Measurements from ENCODE around the gene PNPLA4. TPM values are rescaled to one million over a fixed set of nuclear protein-coding genes. Genes with fewer than 3 reads are reported as not detected.
A peak's percentile ranks its signal among the peaks of the same experiment; 100 is the strongest.

The PNPLA4 gene, protein sequence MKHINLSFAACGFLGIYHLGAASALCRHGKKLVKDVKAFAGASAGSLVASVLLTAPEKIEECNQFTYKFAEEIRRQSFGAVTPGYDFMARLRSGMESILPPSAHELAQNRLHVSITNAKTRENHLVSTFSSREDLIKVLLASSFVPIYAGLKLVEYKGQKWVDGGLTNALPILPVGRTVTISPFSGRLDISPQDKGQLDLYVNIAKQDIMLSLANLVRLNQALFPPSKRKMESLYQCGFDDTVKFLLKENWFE
- 8.6 TPM for total RNA-seq

DNA sequence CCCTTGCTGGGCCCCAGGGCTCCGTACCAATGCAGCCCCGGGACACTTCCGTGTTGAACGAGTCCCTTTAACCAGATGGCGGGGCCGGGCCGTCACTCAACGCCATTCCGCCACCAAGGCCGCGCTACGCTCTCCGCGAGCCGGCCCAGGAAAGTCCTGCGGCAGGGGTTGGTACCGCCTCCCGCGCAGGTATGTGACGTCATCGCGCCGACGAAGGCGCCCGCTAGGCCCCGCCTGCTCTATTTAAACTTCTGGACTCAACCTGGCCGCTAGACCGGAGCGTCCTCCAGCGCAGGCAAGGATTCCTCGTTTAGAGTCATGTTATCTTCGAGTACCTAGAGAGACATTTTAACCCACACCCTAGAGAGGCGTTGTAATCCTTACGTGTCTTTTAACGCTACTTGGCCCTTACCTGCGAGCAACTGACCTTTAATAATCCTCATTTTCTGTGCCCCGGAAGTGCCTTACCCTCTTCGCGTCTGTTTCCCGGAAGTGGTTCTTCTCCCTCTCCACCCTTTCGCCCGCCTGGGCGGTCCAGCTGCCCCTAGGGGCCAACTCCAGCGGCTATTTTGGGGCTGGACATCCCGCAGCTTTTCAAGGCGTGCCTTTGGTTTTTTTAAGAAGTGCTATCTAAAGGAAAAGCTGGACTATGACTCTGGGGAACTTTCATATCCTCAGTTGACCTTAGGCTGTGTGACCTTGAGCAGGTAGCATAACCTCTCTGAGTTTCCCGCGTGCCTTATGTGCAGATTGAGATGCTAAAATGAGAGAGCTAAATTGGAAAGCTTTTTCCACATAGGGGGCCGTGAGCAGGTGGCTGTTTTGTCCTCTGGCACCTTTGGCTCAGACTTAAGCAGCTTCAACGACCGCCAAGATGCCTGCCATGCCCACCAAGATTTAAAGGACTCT, at the start of gene PNPLA4:
Gene PNPLA4 (minus strand): TSS at position 155 of the 909 bp plus-strand sequence. CDS start 1,294 bp downstream, outside the sequence.
- TF ChIP-seq, protein P1, sequence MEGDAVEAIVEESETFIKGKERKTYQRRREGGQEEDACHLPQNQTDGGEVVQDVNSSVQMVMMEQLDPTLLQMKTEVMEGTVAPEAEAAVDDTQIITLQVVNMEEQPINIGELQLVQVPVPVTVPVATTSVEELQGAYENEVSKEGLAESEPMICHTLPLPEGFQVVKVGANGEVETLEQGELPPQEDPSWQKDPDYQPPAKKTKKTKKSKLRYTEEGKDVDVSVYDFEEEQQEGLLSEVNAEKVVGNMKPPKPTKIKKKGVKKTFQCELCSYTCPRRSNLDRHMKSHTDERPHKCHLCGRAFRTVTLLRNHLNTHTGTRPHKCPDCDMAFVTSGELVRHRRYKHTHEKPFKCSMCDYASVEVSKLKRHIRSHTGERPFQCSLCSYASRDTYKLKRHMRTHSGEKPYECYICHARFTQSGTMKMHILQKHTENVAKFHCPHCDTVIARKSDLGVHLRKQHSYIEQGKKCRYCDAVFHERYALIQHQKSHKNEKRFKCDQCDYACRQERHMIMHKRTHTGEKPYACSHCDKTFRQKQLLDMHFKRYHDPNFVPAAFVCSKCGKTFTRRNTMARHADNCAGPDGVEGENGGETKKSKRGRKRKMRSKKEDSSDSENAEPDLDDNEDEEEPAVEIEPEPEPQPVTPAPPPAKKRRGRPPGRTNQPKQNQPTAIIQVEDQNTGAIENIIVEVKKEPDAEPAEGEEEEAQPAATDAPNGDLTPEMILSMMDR (IDR thresholded peaks at IDR 0.05) = no peak
- TF ChIP-seq POLR2A (IDR thresholded peaks at IDR 0.05) = no peak
- peak; percentile 51 to 59 for TF ChIP-seq POLR2AphosphoS5 (IDR thresholded peaks at IDR 0.05; ENCODE audit: insufficient read depth in 1 of 2, low read depth in 1 of 2)
- DNase-seq (ENCODE audit: extremely low spot score in 2 of 2) = no peak
- Histone ChIP-seq H3K4me1 (no peaks in the 10 kb centered on the region), H3K9me3 (no peaks in the 10 kb centered on the region), H3K4me3 (peak within 1 kb of the TSS; percentile 55 to 57), H3K36me3 (no peaks in the 10 kb centered on the region), H3K27ac (peak within 1 kb of the TSS; percentile 49), H3K27me3 (no peaks in the 10 kb centered on the region)
- intact Hi-C loops (cut with DNase I) = no loop called here

DNA sequence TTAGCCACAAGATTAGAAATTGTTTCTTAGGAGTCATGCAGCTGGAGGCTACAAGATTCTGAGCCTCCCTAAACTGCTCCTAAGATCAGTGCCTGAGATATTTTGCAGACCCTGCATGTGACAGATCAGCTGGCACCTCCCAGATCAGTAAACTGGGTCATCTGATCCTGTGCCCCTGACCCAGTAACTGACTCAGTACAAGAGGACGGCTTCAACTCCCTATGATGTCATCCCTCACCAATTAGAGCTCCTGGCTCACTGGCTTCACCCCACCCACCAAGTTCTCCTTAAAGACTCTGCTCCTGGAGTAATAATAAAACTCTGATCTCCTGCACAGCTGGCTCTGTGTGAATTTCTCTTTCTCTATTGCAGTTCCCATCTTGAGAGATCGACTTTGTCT, 45.4 kb upstream of the PNPLA4 start:
- intact Hi-C loops (cut with DNase I) = no loop called here
- no peaks in the 10 kb centered on the region for H3K9me3 ChIP-seq

DNA sequence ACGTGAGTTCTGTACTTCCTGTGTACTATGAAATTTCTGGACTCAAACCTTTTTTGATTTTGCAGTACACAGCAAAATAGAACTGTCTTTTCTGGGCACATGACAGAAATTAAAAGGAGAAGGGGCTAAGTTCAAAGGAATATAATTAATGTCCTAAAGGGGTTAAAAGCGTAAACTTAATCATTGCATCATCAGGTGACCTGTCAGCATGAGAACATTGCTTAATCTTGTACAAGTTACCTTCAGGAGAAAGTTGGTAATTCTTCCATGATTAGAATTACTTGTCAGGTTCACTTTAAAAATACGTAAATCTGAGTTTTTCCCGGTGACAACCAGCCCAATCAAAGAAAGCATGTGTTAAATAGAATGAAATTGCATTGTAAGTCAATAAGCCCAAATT, 43.2 kb upstream of the PNPLA4 start:
- no peak for DNase-seq (ENCODE audit: extremely low spot score in 2 of 2)
- H3K4me1 ChIP-seq = no peaks in the 10 kb centered on the region
- H3K27me3 ChIP-seq = no peaks in the 10 kb centered on the region
- H3K4me3 ChIP-seq = no peak overlapping the region
- TF ChIP-seq, protein P1 (IDR thresholded peaks at IDR 0.05) = no peak
- TF ChIP-seq POLR2AphosphoS5 (IDR thresholded peaks at IDR 0.05; ENCODE audit: insufficient read depth in 1 of 2, low read depth in 1 of 2) (no peak), POLR2A (IDR thresholded peaks at IDR 0.05) (no peak)
- H3K27ac ChIP-seq = no peak overlapping the region
- intact Hi-C loops (cut with DNase I) = no loop called here
- H3K36me3 ChIP-seq = no peaks in the 10 kb centered on the region
- H3K9me3 ChIP-seq = no peaks in the 10 kb centered on the region

More for the DNA sequence above, 45.4 kb upstream of the PNPLA4 start:
- H3K36me3 ChIP-seq = no peaks in the 10 kb centered on the region
- DNase-seq (ENCODE audit: extremely low spot score in 2 of 2) = no peak
- no peaks in the 10 kb centered on the region for H3K4me1 ChIP-seq
- no peak overlapping the region for H3K4me3 ChIP-seq
- TF ChIP-seq POLR2AphosphoS5 (IDR thresholded peaks at IDR 0.05; ENCODE audit: insufficient read depth in 1 of 2, low read depth in 1 of 2) (no peak), POLR2A (IDR thresholded peaks at IDR 0.05) (no peak)
- TF ChIP-seq, protein P1 (IDR thresholded peaks at IDR 0.05) = no peak
- no peaks in the 10 kb centered on the region for H3K27me3 ChIP-seq
- H3K27ac ChIP-seq = no peak overlapping the region

DNA sequence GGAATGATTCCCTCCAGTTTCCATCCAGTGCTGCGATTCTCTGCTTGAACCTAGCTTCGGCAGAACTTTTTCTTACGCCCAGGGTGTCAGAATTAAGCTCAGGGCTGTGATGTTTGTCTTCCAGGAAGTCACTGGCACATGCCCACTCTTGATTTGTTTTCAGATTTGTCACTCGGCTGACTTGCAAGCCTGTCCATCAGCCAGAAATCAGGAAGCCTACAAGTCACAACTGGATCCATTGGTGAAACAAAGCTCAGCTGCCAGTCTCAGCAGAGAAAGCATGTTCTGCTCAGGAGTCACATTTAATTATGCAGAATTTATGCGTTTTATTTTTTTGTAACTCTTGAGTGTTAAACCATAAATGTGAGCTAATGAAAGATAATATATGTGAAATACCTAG, 38.2 kb upstream of the PNPLA4 start:
- intact Hi-C loops (cut with DNase I) = no loop called here
- Histone ChIP-seq H3K9me3 (no peaks in the 10 kb centered on the region), H3K4me3 (no peak overlapping the region), H3K4me1 (no peaks in the 10 kb centered on the region), H3K27me3 (no peaks in the 10 kb centered on the region), H3K36me3 (no peaks in the 10 kb centered on the region), H3K27ac (no peak overlapping the region)
- no peak for DNase-seq (ENCODE audit: extremely low spot score in 2 of 2)
- TF ChIP-seq POLR2A (IDR thresholded peaks at IDR 0.05) (no peak), POLR2AphosphoS5 (IDR thresholded peaks at IDR 0.05; ENCODE audit: insufficient read depth in 1 of 2, low read depth in 1 of 2) (no peak)
- TF ChIP-seq, protein P1 (IDR thresholded peaks at IDR 0.05) = no peak

All from vagina (tissue), 2 donors.